ENCODE results near the gene MFSD1.

GRCh38 chr3:158842976-158843375 is 41.1 kb downstream of the MFSD1 start:
- TF ChIP-seq CTCF (IDR thresholded peaks at IDR 0.05) (no peak), POLR2A (IDR thresholded peaks at IDR 0.05) (no peak), POLR2AphosphoS5 (IDR thresholded peaks at IDR 0.05) (no peak), EP300 (IDR thresholded peaks at IDR 0.05) (no peak)
